Heart left ventricle (tissue), 13 donors: Measurements from ENCODE around the gene SDE2.

Experiments used
- CTCF ChIP-seq, 12 donors: fragments of 200-600 bp; sonication (generic) in 4 of 12; IDR thresholded peaks; one replicate each; pipeline versions ENCODE4 v1.5.0 to v1.8.0; 2018 to 2022; ENCODE audit warnings: antibody characterized with exemption in 12 of 12, mild to moderate bottlenecking in 5 of 12
- POLR2A ChIP-seq, 2 donors: fragments of 450-650 bp; IDR thresholded peaks; one replicate each; pipeline ENCODE4 v1.6.1; 2017; ENCODE audit warnings: antibody characterized with exemption in 2 of 2, mild to moderate bottlenecking in 2 of 2, moderate library complexity in 2 of 2
- donor health status: ischemic (EF 13 %, LVEDD 7.1; RV severe dilation, severe dysfunction).
- donor health status: DM: no; HTN: yes; CAD: no.
- donor health status: DM: no; HTN: no; CAD: no.
- donor health status: ischemic (EF 25% LVEDD 6.9; RV normal size, moderate dysfunction).
- donor health status: ischemic (EF 25% LVEDD 5.7; RV mildly dilated, moderate dysfunction).
- donor health status: ischemic (EF 35%, LVEDD 5.7; RV mildly dilated, moderate dysfunction).
- donor health status: nonischemic (EF 11% LVEDD 7.7; RV severe dilation, severe dysfunction).
- donor health status: DM: yes; HTN: yes; CAD: no.
- donor health status: PGD.
- donor health status: ischemic (EF 29% LVEDD 5.4; RV normal size, mild dysfunction).
- donor health status: nonischemic (EF 23%, LVEDD 6.1; RV moderate dilation, normal function).

GRCh38 chr1:225977937-225978748 lies 21.0 kb downstream of the SDE2 start:
- TF ChIP-seq CTCF (IDR thresholded peaks at IDR 0.05) = no peak
- TF ChIP-seq POLR2A (IDR thresholded peaks at IDR 0.05) = no peak
